Colonic mucosa (tissue), 4 donors: Measurements from ENCODE around the gene SLC22A7. TPM values are rescaled to one million over a fixed set of nuclear protein-coding genes. Genes with fewer than 3 reads are reported as not detected.
A peak's percentile ranks its signal among the peaks of the same experiment; 100 is the strongest.

Experiments used
- DNase-seq: peaks from one replicate; pipeline ENCODE4 v3.0.0-alpha.2; 2020
- H3K27ac ChIP-seq: fragments of 200-600 bp; one replicate; pipeline ENCODE4 v1.8.0; 2021
- H3K27me3 ChIP-seq: fragments of 200-600 bp; one replicate; pipeline ENCODE4 v1.8.0; 2021
- H3K36me3 ChIP-seq: fragments of 200-600 bp; one replicate; pipeline ENCODE4 v1.8.0; 2021
- H3K4me1 ChIP-seq: fragments of 200-600 bp; one replicate; pipeline ENCODE4 v1.8.0; 2021; ENCODE audit warnings: mild to moderate bottlenecking
- H3K4me3 ChIP-seq: fragments of 200-600 bp; one replicate; pipeline ENCODE4 v1.8.0; 2021
- H3K9ac ChIP-seq, 2 donors: one replicate each; pipeline ENCODE4 v1.7.0; 2013; ENCODE audit warnings: control low read depth in 2 of 2, low read depth in 2 of 2, low read length in 2 of 2
- H3K9me3 ChIP-seq: fragments of 200-600 bp; one replicate; pipeline ENCODE4 v1.8.0; 2021
- CTCF ChIP-seq: fragments of 200-600 bp; IDR thresholded peaks from one replicate; pipeline ENCODE4 v1.8.0; 2022; ENCODE audit warnings: antibody characterized with exemption, mild to moderate bottlenecking
- intact Hi-C: fragments of 100-400 bp; cut with DNase I; formaldehyde crosslinking; loops from one replicate; pipeline ENCODE4 v1.14.1; 2022
- total RNA-seq, 2 donors: library from RNA; stranded (reverse); fragmentation: NEBNext Ultra II Directional in 1 of 2; extraction: Animal tissue kit (Norgen Biotek cat#: 25700) in 1 of 2; gene quantifications; one replicate each; pipeline ENCODE4 v1.2.1, GENCODE V29; 2021
- donor health status: healthy.
- donor health status: DM: no; HTN: no; CAD: no.
- donor health status: DM: no; HTN: no; CAD: no.

Gene SLC22A7
- total RNA-seq, 2 donors from 2014 or later: not detected

DNA sequence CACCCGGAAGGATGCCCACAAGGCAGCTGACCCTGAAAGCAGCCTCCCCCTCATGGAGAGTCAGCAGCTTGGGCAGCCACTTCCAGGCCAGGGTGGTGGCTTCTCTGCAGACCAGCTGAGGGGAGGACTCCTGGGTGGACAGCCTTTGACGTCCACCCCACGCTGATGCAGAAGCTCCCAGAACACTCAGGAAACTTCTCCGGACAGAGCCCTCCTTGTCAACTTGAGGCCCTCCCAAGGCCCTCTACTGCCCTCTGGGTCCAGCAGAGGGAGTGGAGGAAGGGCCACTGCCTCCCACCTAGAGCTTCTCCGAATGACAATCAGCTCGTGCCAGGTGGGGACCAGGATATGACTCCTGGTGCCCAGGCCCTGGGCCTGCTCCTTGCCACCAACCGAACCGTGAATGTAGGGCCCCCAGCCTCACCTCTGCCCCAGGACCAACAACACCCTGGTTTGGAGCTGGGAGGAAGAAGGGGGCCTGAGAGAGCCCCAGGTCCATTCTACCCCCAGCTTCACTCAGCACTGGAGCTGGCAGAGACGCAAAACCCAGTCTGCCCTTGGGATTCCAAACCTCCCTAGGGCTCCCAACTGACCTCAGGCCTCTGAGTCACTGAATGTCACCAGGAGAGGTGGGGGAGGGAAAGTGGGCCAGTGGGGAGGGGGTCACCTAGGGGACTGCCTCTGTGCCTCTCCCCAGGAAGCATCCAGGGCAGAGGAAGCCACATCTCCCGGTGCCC is 10.9 kb upstream of the SLC22A7 start:
- peak; percentile 27 for DNase-seq
- Histone ChIP-seq H3K4me1 (no peaks in the 10 kb centered on the region), H3K9me3 (no peaks in the 10 kb centered on the region), H3K36me3 (no peaks in the 10 kb centered on the region), H3K27ac (no peak overlapping the region), H3K27me3 (no peaks in the 10 kb centered on the region), H3K4me3 (no peak overlapping the region), H3K9ac (peak overlapping the region in 1 of 2 donors; percentile 47)
- intact Hi-C loops: no loop called here
- TF ChIP-seq CTCF: no peak

GRCh38 chr6:43287717-43288679 is 10.1 kb upstream of the SLC22A7 start:
- H3K27me3 ChIP-seq: no peaks in the 10 kb centered on the region
- no peak overlapping the region for H3K9ac ChIP-seq
- intact Hi-C loops: no loop called here
- TF ChIP-seq CTCF: no peak
- H3K9me3 ChIP-seq: no peaks in the 10 kb centered on the region
- H3K36me3 ChIP-seq: no peaks in the 10 kb centered on the region
- no peak overlapping the region for H3K27ac ChIP-seq
- H3K4me3 ChIP-seq: no peak overlapping the region
- DNase-seq: peak; percentile 59
- H3K4me1 ChIP-seq: no peaks in the 10 kb centered on the region

DNA sequence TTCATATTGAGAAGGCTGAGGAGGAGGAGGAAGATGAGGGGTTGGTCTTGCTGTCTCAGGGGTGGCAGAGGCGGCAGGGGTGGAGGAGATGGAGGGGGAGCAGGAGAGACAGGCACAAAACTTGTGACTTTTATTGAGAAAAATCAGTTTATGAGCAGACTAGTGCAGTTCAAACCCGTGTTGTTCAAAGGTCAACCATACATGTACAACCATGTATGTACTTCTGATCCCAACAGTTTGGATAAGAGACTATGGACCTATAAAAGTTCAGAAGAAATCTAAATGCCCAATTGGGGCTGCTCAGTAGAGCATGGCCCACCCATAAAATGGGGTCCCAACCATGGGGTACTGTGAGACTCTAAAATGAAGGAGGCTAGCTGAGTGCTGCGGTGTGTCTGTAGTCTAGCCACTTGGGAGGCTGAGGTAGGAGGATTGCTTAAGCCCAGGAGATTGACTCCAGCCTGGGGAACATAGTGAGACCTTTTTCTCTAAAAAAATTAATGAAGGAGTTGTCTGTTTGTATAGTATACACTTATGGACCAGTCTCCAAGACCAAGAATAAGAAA is 7.6 kb upstream of the SLC22A7 start:
- no peaks in the 10 kb centered on the region for H3K9me3 ChIP-seq
- no peak overlapping the region for H3K4me3 ChIP-seq
- H3K27me3 ChIP-seq: no peaks in the 10 kb centered on the region
- H3K9ac ChIP-seq: no peak overlapping the region
- no peaks in the 10 kb centered on the region for H3K36me3 ChIP-seq
- intact Hi-C loops: no loop called here
- H3K4me1 ChIP-seq: no peaks in the 10 kb centered on the region
- peak overlapping the region; percentile 64 for H3K27ac ChIP-seq
- no peak for TF ChIP-seq CTCF
- DNase-seq: peak; percentile 31

DNA sequence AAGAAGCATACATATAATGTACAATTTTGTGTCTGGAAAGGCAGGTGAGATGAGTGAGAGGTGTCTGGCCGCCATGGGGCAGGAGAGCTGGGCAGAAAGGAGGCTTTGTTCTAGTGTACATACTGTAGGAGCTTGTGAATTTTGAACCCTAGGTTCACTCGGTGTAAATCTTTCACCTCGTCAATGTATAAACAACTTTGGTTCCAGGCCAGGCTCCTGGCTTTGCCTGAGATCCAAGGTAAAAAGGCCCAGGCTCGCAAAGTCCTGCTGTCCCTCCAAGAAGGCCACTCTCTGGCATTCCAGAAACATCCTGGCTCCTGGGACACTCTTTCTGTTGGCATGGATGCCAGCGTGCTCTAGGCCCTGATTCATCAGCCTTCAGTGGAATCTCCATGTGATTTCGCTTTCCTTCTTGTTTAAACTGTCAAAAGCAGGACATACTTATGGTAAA is 7.1 kb upstream of the SLC22A7 start:
- TF ChIP-seq CTCF: no peak
- intact Hi-C loops: no loop called here
- Histone ChIP-seq H3K36me3 (no peaks in the 10 kb centered on the region), H3K9me3 (no peaks in the 10 kb centered on the region), H3K9ac (peak overlapping the region in 1 of 2 donors; percentile 15), H3K4me1 (no peaks in the 10 kb centered on the region), H3K4me3 (no peak overlapping the region), H3K27ac (peak overlapping the region; percentile 64), H3K27me3 (no peaks in the 10 kb centered on the region)
- peak; percentile 52 for DNase-seq

DNA sequence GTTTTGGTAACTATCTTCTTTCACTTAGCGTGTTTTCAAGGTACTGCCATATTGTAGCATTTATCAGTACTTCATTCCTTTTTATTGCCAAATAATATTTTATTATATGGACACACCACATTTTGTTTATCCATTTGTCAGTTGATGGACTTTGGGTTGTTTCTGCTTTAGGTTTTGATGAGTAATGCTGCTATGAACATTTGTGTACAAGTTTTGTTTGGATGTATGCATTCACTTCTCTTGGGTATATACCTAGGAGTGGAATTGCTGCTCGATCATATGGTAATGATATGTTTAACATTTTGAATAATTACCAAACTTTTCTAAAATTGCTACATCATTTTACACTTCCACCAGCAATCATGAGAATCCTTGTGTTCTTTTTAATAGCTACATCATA is 6.4 kb upstream of the SLC22A7 start:
- Histone ChIP-seq H3K9ac (no peak overlapping the region), H3K27me3 (no peaks in the 10 kb centered on the region), H3K4me1 (no peaks in the 10 kb centered on the region), H3K36me3 (no peaks in the 10 kb centered on the region), H3K4me3 (no peak overlapping the region), H3K9me3 (no peaks in the 10 kb centered on the region), H3K27ac (no peak overlapping the region)
- intact Hi-C loops: no loop called here
- no peak for DNase-seq
- no peak for TF ChIP-seq CTCF
